K562 (cell line): Measurements from ENCODE around the gene SHISA6.

ENCODE experiments used
- EZH2 ChIP-seq: IDR thresholded peaks from 2 replicates; pipeline ENCODE4 v1.6.1; 2012; ENCODE audit warnings: low read depth, mild to moderate bottlenecking, inconsistent platforms, low read length, borderline replicate concordance
- FOXA3 ChIP-seq, 2 experiments: fragments of 450-650 bp in 1 of 2; sonication (generic) in 1 of 2; formaldehyde crosslinking; IDR thresholded peaks in 1 of 2; conservative IDR thresholded peaks in 1 of 2; 2 replicates each; pipeline versions ENCODE4 v1.4.0 to v1.8.0; 2020 to 2022; ENCODE audit warnings: mild to moderate bottlenecking in 2 of 2, missing genetic modification reagents in 1 of 2
- TEAD4 ChIP-seq, 2 experiments: sonication (generic) in 1 of 2; formaldehyde crosslinking in 1 of 2; IDR thresholded peaks; 2 replicates each; pipeline versions ENCODE4 v1.6.1 to v1.8.0; 2012 to 2022; ENCODE audit warnings: borderline replicate concordance in 1 of 2, inconsistent platforms in 1 of 2, low read length in 1 of 2, mild to moderate bottlenecking in 1 of 2, missing genetic modification reagents in 1 of 2
- TF ChIP-seq, protein P1 (sequence below), 3 experiments: IDR thresholded peaks in 2 of 3; conservative IDR thresholded peaks in 1 of 3; 2 replicates each; pipeline ENCODE4 v1.5.1; 2011 to 2012; ENCODE audit warnings: low read length in 3 of 3, mild to moderate bottlenecking in 3 of 3, control low read depth in 2 of 3, improper control_type of control experiment in 1 of 3, inconsistent platforms in 1 of 3, low read depth in 1 of 3, mixed read lengths in 1 of 3, moderate library complexity in 1 of 3; ENCODE audit not compliant: insufficient read depth in 2 of 3

DNA sequence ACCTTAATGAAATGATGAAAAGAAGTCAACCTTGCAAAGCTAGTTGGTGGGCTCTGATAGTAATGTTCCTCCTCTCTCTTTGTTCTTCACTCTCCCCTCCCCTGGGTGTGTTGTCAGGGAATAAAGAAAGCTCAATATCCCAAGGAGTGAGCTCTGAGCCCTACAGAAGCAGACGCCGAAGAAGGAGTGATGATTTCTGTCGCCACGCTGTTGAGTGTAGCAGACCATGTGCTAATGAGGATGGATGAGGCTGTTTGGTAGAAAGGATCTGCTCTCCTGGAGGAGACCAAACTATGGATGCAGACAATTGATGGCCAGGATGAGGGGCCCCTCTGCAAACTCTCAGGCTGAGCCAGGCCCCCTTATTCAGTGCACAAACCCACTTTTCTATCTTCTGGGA is 217.3 kb downstream of the SHISA6 start:
- TF ChIP-seq EZH2 (no peak), TEAD4 (IDR thresholded peaks at IDR 0.05; ENCODE audit: low read length) (no peak), TEAD4 (CRISPR knock-in tag; IDR thresholded peaks at IDR 0.05; ENCODE audit: borderline replicate concordance) (no peak), FOXA3 (CRISPR knock-in tag; conservative IDR thresholded peaks at IDR 0.05 in 1 of 2, IDR thresholded peaks at IDR 0.05 in 1 of 2) (no peak)
- TF ChIP-seq, protein P1, sequence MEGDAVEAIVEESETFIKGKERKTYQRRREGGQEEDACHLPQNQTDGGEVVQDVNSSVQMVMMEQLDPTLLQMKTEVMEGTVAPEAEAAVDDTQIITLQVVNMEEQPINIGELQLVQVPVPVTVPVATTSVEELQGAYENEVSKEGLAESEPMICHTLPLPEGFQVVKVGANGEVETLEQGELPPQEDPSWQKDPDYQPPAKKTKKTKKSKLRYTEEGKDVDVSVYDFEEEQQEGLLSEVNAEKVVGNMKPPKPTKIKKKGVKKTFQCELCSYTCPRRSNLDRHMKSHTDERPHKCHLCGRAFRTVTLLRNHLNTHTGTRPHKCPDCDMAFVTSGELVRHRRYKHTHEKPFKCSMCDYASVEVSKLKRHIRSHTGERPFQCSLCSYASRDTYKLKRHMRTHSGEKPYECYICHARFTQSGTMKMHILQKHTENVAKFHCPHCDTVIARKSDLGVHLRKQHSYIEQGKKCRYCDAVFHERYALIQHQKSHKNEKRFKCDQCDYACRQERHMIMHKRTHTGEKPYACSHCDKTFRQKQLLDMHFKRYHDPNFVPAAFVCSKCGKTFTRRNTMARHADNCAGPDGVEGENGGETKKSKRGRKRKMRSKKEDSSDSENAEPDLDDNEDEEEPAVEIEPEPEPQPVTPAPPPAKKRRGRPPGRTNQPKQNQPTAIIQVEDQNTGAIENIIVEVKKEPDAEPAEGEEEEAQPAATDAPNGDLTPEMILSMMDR (IDR thresholded peaks at IDR 0.05 in 2 of 3, conservative IDR thresholded peaks at IDR 0.05 in 1 of 3; ENCODE audit: insufficient read depth in 2 of 3, low read depth in 1 of 3, low read length in 3 of 3) = no peak
